ENCODE data around the gene TAPBPL.

TAPBPL gene

GRCh38 chr12:6450869-6451347 is 934 bp upstream of the TAPBPL start:
- H3K27ac ChIP-seq (ENCODE audit: low read depth, low read length): peak overlapping the region; percentile 97
- H3K36me3 ChIP-seq (ENCODE audit: control insufficient read depth in 5 of 5, insufficient read depth in 5 of 5, low read length in 5 of 5): peaks cover 8 to 39% (median 27%) of the 10 kb centered on the region in 5 donors

GRCh38 chr12:6452245-6452943 is 552 bp downstream of the TAPBPL start:
- H3K9me3 ChIP-seq (ENCODE audit: control insufficient read depth in 5 of 5, low read length in 5 of 5): no peaks in the 10 kb centered on the region
- H3K4me3 ChIP-seq (ENCODE audit: low read depth in 1 of 5, low read length in 5 of 5): peak overlapping the region; percentile 77 to 98 (median 96)
- peaks cover 8 to 32% (median 23%) of the 10 kb centered on the region in 5 donors for H3K36me3 ChIP-seq (ENCODE audit: control insufficient read depth in 5 of 5, insufficient read depth in 5 of 5, low read length in 5 of 5)
- H3K9ac ChIP-seq (ENCODE audit: low read length in 5 of 5): peak overlapping the region; percentile 71 to 98 (median 92)
- peak overlapping the region; percentile 97 for H3K27ac ChIP-seq (ENCODE audit: low read depth, low read length)
- H3K4me1 ChIP-seq (ENCODE audit: control insufficient read depth in 5 of 5, insufficient read depth in 5 of 5, low read length in 5 of 5): peaks cover 6 to 38% (median 31%) of the 10 kb centered on the region in 5 donors
- no peaks in the 10 kb centered on the region for H3K27me3 ChIP-seq (ENCODE audit: control insufficient read depth in 5 of 5, insufficient read depth in 4 of 5, low read length in 5 of 5)

More at GRCh38 chr12:6450869-6451347, 934 bp upstream of the TAPBPL start:
- Histone ChIP-seq H3K9ac (ENCODE audit: low read length in 5 of 5) (peak overlapping the region in 4 of 5 donors; percentile 15 to 98 (median 88)), H3K9me3 (ENCODE audit: control insufficient read depth in 5 of 5, low read length in 5 of 5) (no peaks in the 10 kb centered on the region), H3K4me1 (ENCODE audit: control insufficient read depth in 5 of 5, insufficient read depth in 5 of 5, low read length in 5 of 5) (peaks cover 6 to 38% (median 31%) of the 10 kb centered on the region in 5 donors), H3K27me3 (ENCODE audit: control insufficient read depth in 5 of 5, insufficient read depth in 4 of 5, low read length in 5 of 5) (no peaks in the 10 kb centered on the region), H3K4me3 (ENCODE audit: low read depth in 1 of 5, low read length in 5 of 5) (peak overlapping the region; percentile 77 to 98 (median 96))

DNA sequence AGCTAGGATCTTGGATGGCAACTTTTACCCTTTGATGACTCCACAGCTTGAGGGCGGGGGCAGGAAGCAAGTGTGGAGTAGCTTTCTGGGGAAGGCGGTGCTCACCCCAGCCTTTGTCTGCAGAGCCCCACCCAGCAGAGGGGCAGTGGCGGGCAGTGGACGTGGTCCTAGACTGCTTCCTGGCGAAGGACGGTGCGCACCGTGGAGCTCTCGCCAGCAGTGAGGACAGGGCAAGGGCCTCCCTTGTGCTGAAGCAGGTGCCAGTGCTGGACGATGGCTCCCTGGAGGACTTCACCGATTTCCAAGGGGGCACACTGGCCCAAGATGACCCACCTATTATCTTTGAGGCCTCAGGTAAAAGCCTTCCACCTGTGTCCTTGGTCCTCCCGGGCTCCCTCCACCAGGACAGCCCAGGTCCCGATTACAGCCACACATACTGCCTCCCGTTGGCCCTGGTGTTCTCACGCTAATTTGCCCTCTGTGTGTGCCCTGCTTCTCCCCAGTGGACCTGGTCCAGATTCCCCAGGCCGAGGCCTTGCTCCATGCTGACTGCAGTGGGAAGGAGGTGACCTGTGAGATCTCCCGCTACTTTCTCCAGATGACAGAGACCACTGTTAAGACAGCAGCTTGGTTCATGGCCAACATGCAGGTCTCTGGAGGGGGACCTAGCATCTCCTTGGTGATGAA is 1.2 kb downstream of the TAPBPL start:
- Histone ChIP-seq H3K36me3 (ENCODE audit: control insufficient read depth in 5 of 5, insufficient read depth in 5 of 5, low read length in 5 of 5) (peaks cover 8 to 35% (median 28%) of the 10 kb centered on the region in 5 donors), H3K27ac (ENCODE audit: low read depth, low read length) (peak overlapping the region; percentile 97), H3K4me3 (ENCODE audit: low read depth in 1 of 5, low read length in 5 of 5) (peak overlapping the region; percentile 77 to 98 (median 96)), H3K9me3 (ENCODE audit: control insufficient read depth in 5 of 5, low read length in 5 of 5) (no peaks in the 10 kb centered on the region), H3K27me3 (ENCODE audit: control insufficient read depth in 5 of 5, insufficient read depth in 4 of 5, low read length in 5 of 5) (no peaks in the 10 kb centered on the region), H3K9ac (ENCODE audit: low read length in 5 of 5) (peak overlapping the region in 3 of 5 donors; percentile 83 to 98 (median 96)), H3K4me1 (ENCODE audit: control insufficient read depth in 5 of 5, insufficient read depth in 5 of 5, low read length in 5 of 5) (peaks cover 6 to 38% (median 31%) of the 10 kb centered on the region in 5 donors)

- H3K27ac ChIP-seq (ENCODE audit: low read depth, low read length): no peak overlapping the region
- no peak overlapping the region for H3K4me3 ChIP-seq (ENCODE audit: low read depth in 1 of 5, low read length in 5 of 5)
- H3K9me3 ChIP-seq (ENCODE audit: control insufficient read depth in 5 of 5, low read length in 5 of 5): no peaks in the 10 kb centered on the region
- peaks cover 5 to 33% (median 15%) of the 10 kb centered on the region in 5 donors for H3K4me1 ChIP-seq (ENCODE audit: control insufficient read depth in 5 of 5, insufficient read depth in 5 of 5, low read length in 5 of 5)
- H3K36me3 ChIP-seq (ENCODE audit: control insufficient read depth in 5 of 5, insufficient read depth in 5 of 5, low read length in 5 of 5): peaks cover 12 to 76% (median 66%) of the 10 kb centered on the region in 5 donors
- H3K27me3 ChIP-seq (ENCODE audit: control insufficient read depth in 5 of 5, insufficient read depth in 4 of 5, low read length in 5 of 5): no peaks in the 10 kb centered on the region
- H3K9ac ChIP-seq (ENCODE audit: low read length in 5 of 5): no peak overlapping the region
Observed at GRCh38 chr12:6457220-6457945, 5.5 kb downstream of the TAPBPL start.

DNA sequence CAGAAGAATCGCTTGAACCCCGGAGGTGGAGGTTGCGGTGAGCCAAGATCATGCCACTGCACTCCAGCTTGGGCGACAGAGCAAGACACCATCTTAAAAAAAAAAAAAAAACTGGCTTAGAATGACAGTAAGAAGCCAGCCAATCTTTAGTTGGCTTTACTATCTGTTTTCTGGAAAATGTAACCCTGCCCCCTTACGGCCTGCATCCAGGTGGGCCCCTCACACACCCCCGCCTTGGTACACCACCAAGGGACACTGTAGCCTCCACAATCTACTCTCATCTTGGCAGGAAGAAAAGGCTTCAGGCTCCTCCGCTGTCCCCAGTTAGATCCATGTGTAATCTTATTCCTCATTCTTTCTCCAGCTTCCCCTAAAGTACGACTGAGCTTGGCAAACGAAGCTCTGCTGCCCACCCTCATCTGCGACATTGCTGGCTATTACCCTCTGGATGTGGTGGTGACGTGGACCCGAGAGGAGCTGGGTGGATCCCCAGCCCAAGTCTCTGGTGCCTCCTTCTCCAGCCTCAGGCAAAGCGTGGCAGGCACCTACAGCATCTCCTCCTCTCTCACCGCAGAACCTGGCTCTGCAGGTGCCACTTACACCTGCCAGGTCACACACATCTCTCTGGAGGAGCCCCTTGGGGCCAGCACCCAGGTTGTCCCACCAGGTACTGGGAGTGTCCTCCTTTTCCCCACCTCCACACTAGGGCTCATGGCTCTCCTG is 6.6 kb downstream of the TAPBPL start:
- Histone ChIP-seq H3K9ac (ENCODE audit: low read length in 5 of 5) (no peak overlapping the region), H3K4me1 (ENCODE audit: control insufficient read depth in 5 of 5, insufficient read depth in 5 of 5, low read length in 5 of 5) (peaks cover 0 to 28% (median 5%) of the 10 kb centered on the region in 5 donors), H3K9me3 (ENCODE audit: control insufficient read depth in 5 of 5, low read length in 5 of 5) (no peaks in the 10 kb centered on the region), H3K27me3 (ENCODE audit: control insufficient read depth in 5 of 5, insufficient read depth in 4 of 5, low read length in 5 of 5) (no peaks in the 10 kb centered on the region), H3K4me3 (ENCODE audit: low read depth in 1 of 5, low read length in 5 of 5) (no peak overlapping the region), H3K27ac (ENCODE audit: low read depth, low read length) (no peak overlapping the region), H3K36me3 (ENCODE audit: control insufficient read depth in 5 of 5, insufficient read depth in 5 of 5, low read length in 5 of 5) (peaks cover 13 to 86% (median 74%) of the 10 kb centered on the region in 5 donors)

DNA sequence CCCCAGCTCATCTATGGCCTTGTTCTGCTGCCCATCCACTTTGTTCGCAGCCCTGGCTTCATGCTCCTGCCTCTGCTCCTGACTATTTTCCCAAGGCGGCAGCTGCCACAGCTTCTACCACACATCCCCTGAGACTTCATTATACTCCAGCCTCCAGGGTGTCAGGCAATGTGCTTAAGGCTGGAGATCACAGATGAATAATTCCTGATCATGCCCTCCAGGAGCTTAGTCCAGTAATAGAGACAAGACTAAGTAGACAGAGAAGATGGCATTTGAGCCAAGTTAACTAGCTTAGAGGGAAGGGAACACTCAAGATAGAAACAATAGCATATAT is 7.1 kb downstream of the TAPBPL start:
- Histone ChIP-seq H3K36me3 (ENCODE audit: control insufficient read depth in 5 of 5, insufficient read depth in 5 of 5, low read length in 5 of 5) (peaks cover 15 to 86% (median 77%) of the 10 kb centered on the region in 5 donors), H3K4me3 (ENCODE audit: low read depth in 1 of 5, low read length in 5 of 5) (no peak overlapping the region), H3K27me3 (ENCODE audit: control insufficient read depth in 5 of 5, insufficient read depth in 4 of 5, low read length in 5 of 5) (no peaks in the 10 kb centered on the region), H3K9ac (ENCODE audit: low read length in 5 of 5) (no peak overlapping the region), H3K27ac (ENCODE audit: low read depth, low read length) (no peak overlapping the region), H3K4me1 (ENCODE audit: control insufficient read depth in 5 of 5, insufficient read depth in 5 of 5, low read length in 5 of 5) (peaks cover 0 to 27% (median 5%) of the 10 kb centered on the region in 5 donors), H3K9me3 (ENCODE audit: control insufficient read depth in 5 of 5, low read length in 5 of 5) (no peaks in the 10 kb centered on the region)

GRCh38 chr12:6460751-6461371 is 9.0 kb downstream of the TAPBPL start:
- Histone ChIP-seq H3K4me3 (ENCODE audit: low read depth in 1 of 5, low read length in 5 of 5) (no peak overlapping the region), H3K9ac (ENCODE audit: low read length in 5 of 5) (no peak overlapping the region), H3K27ac (ENCODE audit: low read depth, low read length) (no peak overlapping the region), H3K36me3 (ENCODE audit: control insufficient read depth in 5 of 5, insufficient read depth in 5 of 5, low read length in 5 of 5) (peaks cover 7 to 88% (median 78%) of the 10 kb centered on the region in 5 donors), H3K4me1 (ENCODE audit: control insufficient read depth in 5 of 5, insufficient read depth in 5 of 5, low read length in 5 of 5) (peaks cover 0 to 29% (median 5%) of the 10 kb centered on the region in 5 donors), H3K9me3 (ENCODE audit: control insufficient read depth in 5 of 5, low read length in 5 of 5) (no peaks in the 10 kb centered on the region), H3K27me3 (ENCODE audit: control insufficient read depth in 5 of 5, insufficient read depth in 4 of 5, low read length in 5 of 5) (no peaks in the 10 kb centered on the region)

- Histone ChIP-seq H3K9me3 (ENCODE audit: control insufficient read depth in 5 of 5, low read length in 5 of 5) (no peaks in the 10 kb centered on the region), H3K36me3 (ENCODE audit: control insufficient read depth in 5 of 5, insufficient read depth in 5 of 5, low read length in 5 of 5) (peaks cover 7 to 91% (median 80%) of the 10 kb centered on the region in 5 donors)
Observed at GRCh38 chr12:6461401-6462233, 9.8 kb downstream of the TAPBPL start.

More at GRCh38 chr12:6461401-6462233, 9.8 kb downstream of the TAPBPL start:
- H3K4me3 ChIP-seq (ENCODE audit: low read depth in 1 of 5, low read length in 5 of 5): no peak overlapping the region
- H3K9ac ChIP-seq (ENCODE audit: low read length in 5 of 5): peak overlapping the region in 1 of 5 donors; percentile 23
- H3K27me3 ChIP-seq (ENCODE audit: control insufficient read depth in 5 of 5, insufficient read depth in 4 of 5, low read length in 5 of 5): no peaks in the 10 kb centered on the region
- no peak overlapping the region for H3K27ac ChIP-seq (ENCODE audit: low read depth, low read length)
- H3K4me1 ChIP-seq (ENCODE audit: control insufficient read depth in 5 of 5, insufficient read depth in 5 of 5, low read length in 5 of 5): peaks cover 0 to 29% (median 5%) of the 10 kb centered on the region in 5 donors
